Adipocyte (in vitro differentiated cells): ENCODE data around the gene TMEM38A.

Experiments used
- DNase-seq: peaks from one replicate; pipeline ENCODE4 v3.0.0-alpha.2; 2015; ENCODE audit warnings: low read depth
- H3K27me3 ChIP-seq: replicated peaks from 2 replicates; pipeline ENCODE4 v1.7.0; 2013; ENCODE audit warnings: mild to moderate bottlenecking, low read length, moderate library complexity; ENCODE audit not compliant: control insufficient read depth, insufficient read depth
- H3K36me3 ChIP-seq: 2 replicates; pipeline ENCODE4 v1.7.0; 2013; ENCODE audit warnings: low read length, mild to moderate bottlenecking, moderate library complexity; ENCODE audit not compliant: control insufficient read depth, insufficient read depth, severe bottlenecking
- H3K4me1 ChIP-seq: 2 replicates; pipeline ENCODE4 v1.7.0; 2013; ENCODE audit warnings: mild to moderate bottlenecking, low read length, moderate library complexity; ENCODE audit not compliant: control insufficient read depth, insufficient read depth
- H3K4me3 ChIP-seq: 2 replicates; pipeline ENCODE4 v1.7.0; 2013; ENCODE audit warnings: mild to moderate bottlenecking, low read length, moderate library complexity
- H3K9ac ChIP-seq: 2 replicates; pipeline ENCODE4 v1.7.0; 2013; ENCODE audit warnings: mild to moderate bottlenecking, low read length, moderate library complexity
- H3K9me3 ChIP-seq: 2 replicates; pipeline ENCODE4 v1.7.0; 2013; ENCODE audit warnings: mild to moderate bottlenecking, low read length, moderate library complexity; ENCODE audit not compliant: control insufficient read depth

TMEM38A gene, protein sequence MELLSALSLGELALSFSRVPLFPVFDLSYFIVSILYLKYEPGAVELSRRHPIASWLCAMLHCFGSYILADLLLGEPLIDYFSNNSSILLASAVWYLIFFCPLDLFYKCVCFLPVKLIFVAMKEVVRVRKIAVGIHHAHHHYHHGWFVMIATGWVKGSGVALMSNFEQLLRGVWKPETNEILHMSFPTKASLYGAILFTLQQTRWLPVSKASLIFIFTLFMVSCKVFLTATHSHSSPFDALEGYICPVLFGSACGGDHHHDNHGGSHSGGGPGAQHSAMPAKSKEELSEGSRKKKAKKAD

DNA sequence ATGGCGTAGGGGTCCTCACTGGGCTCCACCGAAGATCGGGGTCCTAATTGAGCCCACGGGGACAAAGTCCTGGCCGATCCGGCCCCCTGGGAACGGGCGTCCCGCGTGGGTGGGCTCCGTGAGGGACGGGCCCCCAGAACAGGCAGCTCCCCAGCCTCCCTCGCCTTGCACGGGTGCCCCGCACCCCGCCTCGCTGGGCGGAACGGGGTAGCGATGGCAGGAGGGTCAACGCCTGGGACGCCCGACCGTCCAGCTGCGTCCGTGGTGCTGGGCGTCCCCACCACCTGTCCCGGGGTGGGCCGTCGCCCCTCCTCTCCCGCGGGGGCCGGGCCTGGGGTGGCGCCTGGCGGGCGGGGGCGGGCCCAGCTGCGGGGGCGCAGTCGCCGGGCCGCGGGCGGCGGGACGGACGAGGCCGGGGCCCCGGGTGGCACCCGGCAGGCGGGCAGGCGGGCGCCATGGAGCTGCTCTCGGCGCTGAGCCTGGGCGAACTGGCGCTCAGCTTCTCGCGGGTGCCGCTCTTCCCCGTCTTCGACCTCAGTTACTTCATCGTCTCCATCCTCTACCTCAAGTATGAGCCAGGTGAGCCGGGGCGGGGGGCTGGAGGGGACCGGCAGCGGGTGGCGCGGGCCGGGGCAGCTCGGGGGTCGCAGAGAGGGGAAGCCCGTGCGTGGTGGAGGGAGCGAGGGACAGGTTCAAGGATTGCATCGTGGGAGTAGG, at the start of gene TMEM38A:
Gene TMEM38A (plus strand): TSS at position 377 of the 717 bp plus-strand sequence. CDS start 79 bp downstream, at position 456.
- H3K9me3 ChIP-seq = no peaks in the 10 kb centered on the region
- peaks cover 22% of the 10 kb centered on the region for H3K36me3 ChIP-seq
- peak within 1 kb of the TSS; percentile 93 for H3K4me3 ChIP-seq
- no peaks in the 10 kb centered on the region for H3K27me3 ChIP-seq
- H3K9ac ChIP-seq = peak within 1 kb of the TSS; percentile 96
- peak; percentile 69 for DNase-seq
- H3K4me1 ChIP-seq = peaks cover 26% of the 10 kb centered on the region

DNA sequence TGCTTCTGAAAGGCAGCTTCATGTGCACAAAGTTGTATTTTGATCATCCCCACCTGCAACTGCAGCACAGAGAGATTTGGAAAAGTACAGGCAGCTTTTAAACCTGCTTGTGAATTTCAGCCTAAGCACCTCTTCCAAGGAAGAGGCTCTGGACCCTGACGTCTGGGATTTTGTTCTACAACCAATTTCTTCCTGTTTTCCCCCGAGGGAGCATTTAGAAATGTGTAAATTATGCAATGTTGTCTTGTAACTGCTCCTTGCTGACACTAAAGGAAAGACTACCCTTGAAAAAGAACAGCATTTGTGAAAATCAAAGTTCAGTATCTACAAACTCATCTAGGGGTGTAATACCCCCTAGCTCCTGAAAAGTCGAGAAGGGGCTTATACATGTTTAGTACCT, 48.3 kb upstream of the TMEM38A start:
- Histone ChIP-seq H3K9ac (peak overlapping the region; percentile 40), H3K4me1 (peaks cover 55% of the 10 kb centered on the region), H3K36me3 (no peaks in the 10 kb centered on the region), H3K27me3 (no peaks in the 10 kb centered on the region), H3K9me3 (no peaks in the 10 kb centered on the region), H3K4me3 (peak overlapping the region; percentile 21)
- DNase-seq = peak; percentile 6

DNA sequence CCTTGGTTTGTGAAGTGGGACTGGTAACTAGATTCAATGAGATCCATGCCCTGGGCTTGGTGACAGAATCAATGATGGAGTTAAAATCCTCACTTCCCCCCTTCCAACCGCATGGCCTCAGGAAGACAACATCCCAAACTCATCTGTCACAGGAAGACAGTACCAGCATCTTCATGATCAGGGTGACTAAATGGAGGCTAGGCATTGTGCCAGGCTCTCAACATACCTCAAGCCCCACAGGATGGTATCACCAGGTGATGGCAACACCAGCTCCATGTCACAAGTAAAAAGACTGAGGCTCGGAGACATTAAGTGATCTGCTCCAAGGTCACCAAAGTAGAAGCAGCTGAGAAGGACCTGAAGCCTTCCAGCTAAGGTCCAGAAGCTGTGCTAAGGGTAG, 47.1 kb upstream of the TMEM38A start:
- no peak for DNase-seq
- no peaks in the 10 kb centered on the region for H3K36me3 ChIP-seq
- no peak overlapping the region for H3K4me3 ChIP-seq
- no peaks in the 10 kb centered on the region for H3K9me3 ChIP-seq
- peaks cover 43% of the 10 kb centered on the region for H3K4me1 ChIP-seq
- no peaks in the 10 kb centered on the region for H3K27me3 ChIP-seq
- H3K9ac ChIP-seq = no peak overlapping the region

DNA sequence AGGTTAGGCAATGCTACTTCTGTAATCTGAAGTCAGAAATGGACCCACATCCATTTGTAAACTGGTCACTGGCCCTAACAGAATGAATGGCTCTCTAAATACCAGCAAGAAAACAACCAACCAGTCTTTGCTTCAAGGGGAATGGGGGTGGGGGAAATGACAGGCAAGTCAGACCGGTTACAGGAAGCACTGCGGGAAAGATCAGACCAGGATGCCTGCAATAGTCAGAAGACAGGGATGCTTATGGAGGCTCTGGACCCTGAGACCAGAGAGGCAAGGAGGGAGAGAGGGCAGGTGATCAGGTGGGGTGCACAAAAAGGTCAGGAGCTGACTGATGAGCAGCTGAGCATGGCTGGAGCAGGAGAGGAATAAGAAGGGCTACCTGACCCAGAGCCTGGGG, 46.0 kb upstream of the TMEM38A start:
- no peak for DNase-seq
- Histone ChIP-seq H3K4me3 (no peak overlapping the region), H3K9ac (no peak overlapping the region)

DNA sequence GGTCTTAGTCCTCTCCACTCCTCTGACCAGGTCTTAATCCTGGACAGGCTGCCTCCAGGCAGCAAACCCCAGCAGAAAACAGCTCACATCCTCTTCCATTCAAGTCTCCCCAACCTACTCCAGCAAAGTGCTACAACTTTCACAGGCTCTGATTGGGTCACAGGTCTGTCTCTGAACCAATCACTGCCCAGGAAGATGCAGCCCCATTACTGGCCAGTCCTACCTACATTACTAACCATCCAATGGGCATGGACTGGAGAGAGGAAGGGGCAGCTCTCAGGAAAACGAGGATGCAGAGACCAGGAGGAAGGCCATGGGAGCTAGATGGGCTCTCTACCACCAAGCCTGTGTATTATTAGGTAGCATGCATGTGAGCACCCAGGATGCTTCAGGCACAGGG, 45.1 kb upstream of the TMEM38A start:
- H3K9ac ChIP-seq = no peak overlapping the region
- H3K36me3 ChIP-seq = no peaks in the 10 kb centered on the region
- DNase-seq = no peak
- no peak overlapping the region for H3K4me3 ChIP-seq
- H3K9me3 ChIP-seq = no peaks in the 10 kb centered on the region
- peaks cover 45% of the 10 kb centered on the region for H3K4me1 ChIP-seq
- no peaks in the 10 kb centered on the region for H3K27me3 ChIP-seq

More for the DNA sequence above, 46.0 kb upstream of the TMEM38A start:
- Histone ChIP-seq H3K36me3 (no peaks in the 10 kb centered on the region), H3K27me3 (no peaks in the 10 kb centered on the region), H3K4me1 (peaks cover 41% of the 10 kb centered on the region), H3K9me3 (no peaks in the 10 kb centered on the region)

DNA sequence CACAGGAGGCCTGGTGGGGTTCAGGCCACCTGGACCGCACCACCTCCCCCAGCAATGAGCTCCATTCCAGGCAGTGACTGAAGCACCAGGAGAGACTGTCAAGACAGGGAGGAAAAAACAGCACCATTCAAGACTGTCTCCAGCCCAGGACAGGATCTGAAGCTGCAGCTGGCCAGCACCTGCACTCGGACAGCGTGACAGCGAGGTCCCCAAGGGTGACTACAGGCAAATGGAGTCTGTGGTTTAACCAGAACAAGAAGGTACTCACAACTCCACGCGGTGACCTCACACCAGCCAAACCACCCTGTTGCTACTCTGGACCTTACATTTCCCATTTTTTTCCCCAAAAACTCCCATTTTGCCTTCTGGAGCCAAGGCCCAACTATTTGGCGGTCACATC, 42.7 kb upstream of the TMEM38A start:
- Histone ChIP-seq H3K27me3 (no peaks in the 10 kb centered on the region), H3K9me3 (no peaks in the 10 kb centered on the region), H3K4me3 (no peak overlapping the region), H3K36me3 (peaks cover 2% of the 10 kb centered on the region), H3K4me1 (peaks cover 39% of the 10 kb centered on the region), H3K9ac (no peak overlapping the region)
- DNase-seq = no peak

DNA sequence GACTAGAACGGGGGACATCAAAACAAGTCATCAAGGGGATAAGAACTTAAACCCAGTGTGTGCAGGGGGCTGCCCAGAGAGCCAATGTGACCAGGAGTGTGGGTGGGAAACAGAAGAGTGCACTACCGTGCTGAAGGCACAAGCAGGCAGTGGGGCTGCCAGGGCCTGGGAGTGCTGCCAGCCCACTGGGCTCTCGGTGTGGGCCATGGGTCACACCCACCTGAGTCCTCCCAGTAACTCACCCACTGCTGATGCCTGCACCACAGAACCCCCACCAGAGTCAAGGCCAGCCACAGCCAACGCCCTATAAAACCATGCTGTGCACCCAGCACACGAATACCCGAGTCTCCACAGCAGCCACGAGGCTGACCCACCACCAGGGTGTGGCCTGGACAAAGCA, 41.5 kb upstream of the TMEM38A start:
- Histone ChIP-seq H3K4me1 (peaks cover 37% of the 10 kb centered on the region), H3K36me3 (peaks cover 11% of the 10 kb centered on the region), H3K4me3 (no peak overlapping the region), H3K9ac (no peak overlapping the region), H3K9me3 (no peaks in the 10 kb centered on the region), H3K27me3 (no peaks in the 10 kb centered on the region)
- DNase-seq = no peak

DNA sequence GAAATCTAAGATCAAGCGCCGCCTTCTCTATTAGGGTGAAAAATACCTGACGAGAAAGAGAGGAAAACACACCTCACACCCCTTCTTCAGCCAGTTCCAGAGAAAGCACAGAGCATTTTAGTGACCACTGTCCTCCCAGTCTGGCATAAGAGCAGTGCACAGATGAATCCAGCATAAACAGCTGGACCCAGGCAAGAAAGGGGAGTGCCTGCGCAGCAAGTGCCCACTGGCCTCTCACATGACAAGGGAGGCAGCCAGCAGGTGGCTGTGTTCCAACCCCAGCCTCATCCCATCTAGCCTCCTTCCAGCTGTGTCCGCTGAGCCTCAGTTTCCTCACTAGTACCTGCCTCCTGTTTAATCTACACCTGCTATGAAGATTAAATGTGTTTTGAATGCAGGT, 40.9 kb upstream of the TMEM38A start:
- H3K9ac ChIP-seq = no peak overlapping the region
- peaks cover 13% of the 10 kb centered on the region for H3K36me3 ChIP-seq
- H3K27me3 ChIP-seq = no peaks in the 10 kb centered on the region
- H3K4me3 ChIP-seq = no peak overlapping the region
- DNase-seq = no peak
- H3K9me3 ChIP-seq = no peaks in the 10 kb centered on the region
- H3K4me1 ChIP-seq = peaks cover 37% of the 10 kb centered on the region

DNA sequence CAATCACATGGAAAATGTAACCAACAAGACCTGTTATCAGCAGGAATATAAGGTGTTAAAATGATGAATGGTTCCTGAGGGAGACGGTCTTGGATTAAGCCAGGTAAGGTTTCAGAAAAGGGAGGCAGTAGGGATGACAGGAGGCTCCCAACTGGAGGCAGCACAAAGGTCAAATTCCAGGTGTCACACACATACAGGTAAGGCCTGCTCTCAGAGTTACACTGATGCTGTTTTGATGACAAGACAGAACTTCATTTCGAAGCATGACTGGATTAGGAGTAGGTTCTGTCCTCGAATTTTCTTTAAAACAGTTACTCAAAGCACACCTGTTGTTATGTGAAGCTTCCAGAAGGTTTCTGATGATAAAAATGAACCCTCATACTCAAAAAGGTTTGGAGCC, 40.4 kb upstream of the TMEM38A start:
- H3K9ac ChIP-seq = no peak overlapping the region
- no peaks in the 10 kb centered on the region for H3K9me3 ChIP-seq
- no peak for DNase-seq
- H3K27me3 ChIP-seq = no peaks in the 10 kb centered on the region
- peaks cover 13% of the 10 kb centered on the region for H3K36me3 ChIP-seq
- no peak overlapping the region for H3K4me3 ChIP-seq
- H3K4me1 ChIP-seq = peaks cover 38% of the 10 kb centered on the region

DNA sequence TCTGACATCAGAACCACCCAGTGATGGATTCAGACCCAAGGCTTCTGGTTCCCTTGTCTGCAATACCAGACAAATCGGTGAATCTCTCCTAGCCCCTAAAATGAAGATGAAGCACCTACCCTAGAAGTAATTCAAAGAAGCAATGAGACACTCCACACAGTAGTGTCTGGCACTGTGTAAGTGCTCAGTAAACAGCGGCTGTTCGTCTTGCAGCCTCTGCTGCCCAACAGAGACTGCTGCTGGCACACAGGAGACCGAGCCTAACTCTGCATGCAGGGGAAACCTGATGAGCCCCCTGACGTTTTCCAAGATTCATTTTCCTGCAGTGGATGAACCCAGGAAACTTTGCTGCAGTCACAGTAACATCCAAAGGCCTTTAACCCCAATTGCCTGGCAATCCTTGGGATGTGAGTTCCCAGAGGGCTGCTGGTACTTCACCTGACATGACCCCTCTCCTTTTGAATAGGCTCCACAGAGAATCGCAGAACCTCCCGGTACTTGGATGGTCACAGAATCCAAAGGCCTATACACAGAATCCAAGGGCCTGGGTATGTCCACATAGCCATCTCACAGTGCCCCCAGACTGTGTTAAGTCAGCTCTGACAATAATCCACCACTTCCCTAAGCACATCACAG, 39.7 kb upstream of the TMEM38A start:
- peaks cover 45% of the 10 kb centered on the region for H3K4me1 ChIP-seq
- peak overlapping the region; percentile 31 for H3K9ac ChIP-seq
- H3K9me3 ChIP-seq = no peaks in the 10 kb centered on the region
- H3K4me3 ChIP-seq = no peak overlapping the region
- H3K27me3 ChIP-seq = no peaks in the 10 kb centered on the region
- peaks cover 13% of the 10 kb centered on the region for H3K36me3 ChIP-seq
- no peak for DNase-seq

DNA sequence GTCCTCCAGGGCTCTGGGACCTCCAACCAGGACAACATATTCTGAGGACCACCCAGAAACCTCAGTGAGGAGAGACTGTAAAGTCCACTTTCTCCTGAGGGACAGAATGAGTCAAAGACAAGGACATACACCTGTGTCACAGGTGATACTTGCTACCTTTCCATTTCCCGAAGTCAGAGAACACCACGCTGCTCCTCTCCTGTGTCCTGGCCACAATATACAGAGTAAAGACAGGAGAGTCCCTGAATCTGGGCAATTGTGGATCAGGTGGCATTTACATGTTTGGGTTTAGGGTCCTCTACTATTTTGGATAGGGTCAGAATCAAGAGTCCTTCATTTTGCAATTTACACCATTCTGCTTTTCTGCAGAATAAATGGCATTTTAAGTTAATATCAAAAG, 37.9 kb upstream of the TMEM38A start:
- Histone ChIP-seq H3K4me3 (no peak overlapping the region), H3K9me3 (no peaks in the 10 kb centered on the region), H3K36me3 (peaks cover 13% of the 10 kb centered on the region), H3K27me3 (no peaks in the 10 kb centered on the region), H3K4me1 (peaks cover 49% of the 10 kb centered on the region), H3K9ac (no peak overlapping the region)
- DNase-seq = no peak
